GM04503 (cell line): ENCODE data around the gene WWOX.

ENCODE experiments used
- DNase-seq: peaks from one replicate; pipeline ENCODE4 v3.0.0-alpha.2; 2012; ENCODE audit warnings: low read depth

The WWOX gene

GRCh38 chr16:79069121-79069520, 969.7 kb downstream of the WWOX start:
- no peak for DNase-seq

GRCh38 chr16:79069633-79070032, 970.2 kb downstream of the WWOX start:
- DNase-seq: no peak

- no peak for DNase-seq
Measured at GRCh38 chr16:79071424-79071823, 972.0 kb downstream of the WWOX start.

- no peak for DNase-seq
Measured at GRCh38 chr16:79072517-79072916, 973.1 kb downstream of the WWOX start.

GRCh38 chr16:79073566-79073965, 974.1 kb downstream of the WWOX start:
- no peak for DNase-seq

DNA sequence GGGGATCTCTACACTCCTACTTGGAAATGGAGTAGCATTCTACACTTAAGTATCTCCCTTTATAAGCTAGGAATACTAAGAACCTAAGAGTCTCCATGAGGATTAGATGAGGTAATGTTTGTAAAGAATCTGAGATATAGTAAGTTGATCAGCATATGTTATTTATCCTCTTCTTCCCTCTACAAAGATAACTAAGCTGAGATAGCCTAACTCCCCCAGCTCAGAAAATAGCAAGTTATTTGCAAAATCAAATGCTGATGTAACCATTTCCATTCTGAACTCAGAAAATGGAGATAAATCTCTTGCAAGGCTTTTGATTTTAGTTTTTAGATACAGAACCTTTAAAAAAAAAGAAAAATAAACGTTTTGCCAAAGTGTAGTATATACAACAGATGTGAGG, 975.1 kb downstream of the WWOX start:
- no peak for DNase-seq

DNA sequence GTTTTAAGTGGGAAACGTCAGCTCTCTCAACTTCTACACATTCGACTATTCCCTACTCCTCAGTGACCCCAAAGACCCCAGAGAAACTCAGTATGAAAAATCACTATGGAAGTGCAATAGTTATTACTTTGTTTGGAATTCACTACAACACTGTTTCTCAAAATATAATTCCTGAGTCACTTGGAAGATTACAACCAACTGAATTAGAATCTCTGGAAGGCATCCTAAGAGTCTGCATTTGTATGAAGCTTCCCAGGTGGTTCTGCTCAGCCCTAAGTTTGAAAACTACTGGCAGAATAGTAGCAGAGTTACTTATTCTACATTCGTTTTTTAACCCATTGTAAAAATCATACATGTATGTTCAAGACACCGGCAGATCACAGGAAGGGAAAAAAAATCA, 975.5 kb downstream of the WWOX start:
- no peak for DNase-seq

DNA sequence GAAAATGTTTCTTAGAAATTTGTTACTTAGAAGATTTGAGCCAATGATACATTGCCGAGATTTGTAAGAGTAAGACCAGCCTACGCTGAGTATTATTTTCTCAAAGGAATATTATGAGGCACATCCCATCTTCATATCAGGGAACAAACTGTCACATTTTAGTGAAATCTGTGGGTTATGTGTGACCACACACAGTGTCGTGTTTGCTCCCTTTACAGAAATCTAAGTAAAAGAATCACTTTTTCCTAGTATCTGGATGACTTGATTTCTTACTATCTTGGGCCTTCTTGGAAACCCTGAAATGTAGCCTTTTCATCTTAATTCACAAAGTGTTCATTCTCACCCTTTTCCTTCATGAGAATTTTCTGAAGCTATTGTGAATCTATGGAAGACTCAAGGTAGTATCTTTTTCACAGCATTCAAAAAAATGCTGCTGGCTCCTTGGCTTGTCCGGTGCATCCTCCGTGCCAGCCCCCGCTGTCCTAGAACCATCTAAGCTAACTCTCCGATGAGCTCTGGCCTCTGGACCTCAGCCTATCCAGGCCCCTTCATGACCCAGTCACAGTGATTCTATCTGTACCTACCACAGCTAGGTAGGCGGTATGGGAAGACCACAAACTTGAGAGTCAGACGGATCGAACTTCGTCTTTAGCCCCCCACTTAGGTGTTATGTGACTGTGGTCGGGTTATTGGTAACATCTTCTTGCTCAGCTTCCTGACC, 976.8 kb downstream of the WWOX start:
- no peak for DNase-seq

DNA sequence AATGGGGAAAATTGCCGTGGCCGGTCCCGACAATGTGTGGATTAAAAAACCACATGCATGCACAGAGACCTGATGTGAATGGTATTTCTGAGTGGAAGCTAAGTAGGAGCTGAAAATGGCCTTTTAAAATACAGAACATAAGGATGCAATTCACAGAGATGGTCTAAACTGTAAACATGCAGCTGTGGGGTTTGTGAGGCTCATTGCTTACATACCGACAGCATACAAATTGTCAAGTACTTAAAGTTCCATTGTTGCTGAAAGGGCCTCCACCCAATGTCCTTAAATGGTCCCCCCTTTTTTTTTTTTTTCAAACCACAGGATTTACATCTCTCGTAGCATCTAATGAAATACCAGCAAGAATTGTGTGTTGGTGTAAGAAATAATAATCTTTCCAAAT, 977.9 kb downstream of the WWOX start:
- DNase-seq: no peak

GRCh38 chr16:79079656-79080420, 980.4 kb downstream of the WWOX start:
- DNase-seq: no peak

DNA sequence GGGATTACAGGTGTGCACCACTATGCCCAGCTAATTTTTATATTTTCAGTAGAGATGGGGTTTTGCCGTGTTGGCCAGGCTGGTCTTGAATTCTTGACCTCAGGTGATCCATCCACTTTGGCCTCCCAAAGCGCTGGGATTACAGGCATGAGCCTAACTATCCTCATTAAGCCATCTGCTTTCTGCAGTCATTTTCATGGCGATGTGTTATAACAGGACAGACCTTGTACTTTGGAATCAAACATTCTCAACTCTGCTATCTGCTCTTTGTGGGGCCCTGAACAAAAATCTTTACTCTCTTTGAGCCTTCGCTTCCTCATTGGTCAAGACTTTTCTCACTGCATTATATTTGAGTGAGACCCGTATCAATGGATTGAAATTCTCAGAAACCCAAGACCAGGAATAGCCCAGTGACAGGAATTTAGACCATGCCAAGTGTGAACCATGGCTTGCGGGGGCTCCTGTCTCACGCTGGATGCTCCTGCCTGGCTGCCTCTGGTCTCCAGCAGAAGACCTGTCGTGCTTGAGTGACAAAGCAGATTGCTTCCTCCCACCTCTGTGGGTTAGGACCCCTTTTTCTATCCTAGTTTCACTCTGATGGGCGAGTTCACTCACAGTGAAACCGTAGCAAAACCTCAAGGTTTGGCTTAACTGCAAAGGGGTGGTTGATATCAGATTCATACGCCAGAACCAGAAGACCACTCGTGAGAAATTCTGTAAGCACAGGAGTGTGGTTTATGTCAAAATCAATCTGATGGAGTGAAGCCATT, 982.0 kb downstream of the WWOX start:
- DNase-seq: no peak

DNA sequence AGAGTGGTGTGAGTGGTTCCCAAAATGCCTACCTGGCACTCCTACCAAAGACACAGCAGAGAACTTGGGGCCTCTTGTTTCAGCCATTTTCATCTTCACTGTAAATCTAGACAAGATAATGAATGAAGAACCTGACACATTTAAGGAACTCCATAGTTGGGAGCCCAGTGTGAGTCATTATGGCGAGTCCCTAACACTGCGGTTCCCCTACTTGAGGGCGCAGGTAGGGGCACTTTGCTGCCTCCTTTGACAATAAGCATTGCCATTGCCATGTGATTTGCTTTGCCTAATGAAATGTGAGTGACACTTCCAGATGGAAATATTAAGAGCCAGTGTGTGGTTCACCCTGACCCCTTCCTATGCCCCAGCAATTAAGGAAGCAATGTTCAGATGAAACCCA, 983.5 kb downstream of the WWOX start:
- DNase-seq: no peak

DNA sequence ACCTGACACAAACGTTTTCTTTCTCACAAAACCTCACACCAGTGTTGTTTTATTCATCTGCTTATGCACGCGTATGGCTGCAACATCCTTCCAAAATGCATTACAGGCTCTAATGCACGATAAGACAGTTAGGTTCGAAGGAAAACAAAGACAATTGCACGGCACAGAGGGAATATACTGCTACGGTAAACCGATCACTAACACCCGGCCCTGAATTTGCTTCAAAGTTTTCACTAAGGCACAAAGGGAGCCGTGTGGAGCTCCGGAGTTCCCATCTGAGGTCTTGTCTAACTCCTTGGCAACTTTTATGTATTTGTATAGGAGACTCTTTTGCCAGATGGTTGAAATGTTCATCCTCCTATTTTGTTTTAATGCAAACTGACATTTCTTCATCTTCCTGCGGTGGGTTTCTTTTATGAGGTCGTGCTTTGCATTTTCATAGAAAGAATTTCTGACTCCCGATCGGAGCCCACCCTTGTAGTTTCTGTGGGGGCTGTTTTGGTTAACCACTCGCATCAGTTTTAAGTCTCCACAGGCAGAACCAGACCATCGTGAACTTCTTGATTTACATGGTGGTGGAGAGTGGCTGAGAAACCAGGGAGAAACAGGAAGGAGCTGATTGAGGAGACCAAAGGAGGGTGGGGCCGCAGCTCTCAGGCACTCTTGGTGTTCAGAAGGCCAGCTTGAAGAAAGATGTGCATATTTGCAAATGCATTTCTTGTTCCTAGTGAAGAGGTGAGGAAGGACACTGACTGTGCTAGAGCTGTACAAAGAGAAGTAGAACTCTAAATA, 984.2 kb downstream of the WWOX start:
- no peak for DNase-seq

- no peak for DNase-seq
Measured at GRCh38 chr16:79088971-79089370, 989.5 kb downstream of the WWOX start.

DNA sequence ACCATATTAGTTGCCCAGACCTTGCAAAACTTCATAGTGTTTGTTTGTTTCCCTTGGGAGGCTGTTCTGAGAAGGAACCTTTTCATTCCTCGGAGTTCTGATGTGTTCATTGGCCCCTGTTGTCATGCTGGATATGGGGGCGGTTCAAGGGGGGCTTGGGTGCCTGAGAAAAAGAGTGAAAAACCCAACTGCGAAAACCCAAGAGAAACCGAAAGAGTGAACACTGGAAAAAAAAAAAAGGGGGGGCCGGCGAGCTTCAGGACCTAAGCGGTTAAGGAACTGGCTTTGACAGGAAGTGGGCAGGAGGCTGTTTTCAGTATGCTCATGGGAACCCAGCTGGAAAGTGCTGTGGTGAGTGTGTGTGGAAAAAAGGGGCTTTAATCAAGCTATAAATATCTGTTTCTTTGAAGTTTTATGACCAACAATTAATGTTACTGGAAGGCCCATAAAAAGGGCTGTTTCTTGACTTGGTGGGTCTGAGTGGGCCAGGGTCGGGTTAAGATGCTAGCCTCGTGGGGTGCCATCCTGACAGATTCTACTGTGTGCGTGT, 990.4 kb downstream of the WWOX start:
- DNase-seq: no peak

DNA sequence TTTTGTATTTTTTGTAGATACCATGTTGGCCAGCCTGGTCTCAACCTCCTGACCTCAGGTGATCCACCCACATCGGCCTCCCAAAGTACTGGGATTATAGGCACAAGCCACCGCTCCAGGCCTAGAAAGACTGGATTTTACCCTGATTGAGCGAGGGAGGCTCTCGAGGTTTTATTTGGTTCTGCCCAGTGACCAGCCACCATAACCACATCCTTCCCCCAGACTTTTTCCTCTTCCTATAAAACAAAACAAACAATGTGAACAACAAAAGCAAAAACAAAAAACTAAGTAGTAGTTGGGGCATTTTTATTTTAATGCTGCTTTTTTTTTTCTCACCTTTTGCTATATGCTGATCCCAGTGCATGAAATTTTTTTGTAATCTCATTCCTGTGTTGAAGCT, 991.5 kb downstream of the WWOX start:
- no peak for DNase-seq

DNA sequence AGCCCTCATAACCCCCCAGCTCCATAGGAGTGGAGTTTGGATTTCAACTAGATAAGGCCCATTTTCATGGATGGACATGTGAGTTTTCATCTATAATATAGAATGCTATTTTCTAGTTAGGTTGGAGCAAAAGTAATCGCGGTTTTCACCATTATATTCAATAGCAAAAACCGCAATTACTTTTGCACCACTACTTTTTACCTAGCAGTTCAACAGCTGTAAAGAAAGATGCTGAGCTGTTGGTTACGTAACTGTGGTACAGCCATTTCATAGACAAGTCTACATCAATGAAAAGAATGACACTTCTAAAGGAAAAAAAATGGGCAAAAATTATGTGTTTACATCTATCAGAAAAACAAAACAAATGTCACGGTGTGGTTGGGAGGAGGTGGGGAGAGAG, 993.4 kb downstream of the WWOX start:
- no peak for DNase-seq

DNA sequence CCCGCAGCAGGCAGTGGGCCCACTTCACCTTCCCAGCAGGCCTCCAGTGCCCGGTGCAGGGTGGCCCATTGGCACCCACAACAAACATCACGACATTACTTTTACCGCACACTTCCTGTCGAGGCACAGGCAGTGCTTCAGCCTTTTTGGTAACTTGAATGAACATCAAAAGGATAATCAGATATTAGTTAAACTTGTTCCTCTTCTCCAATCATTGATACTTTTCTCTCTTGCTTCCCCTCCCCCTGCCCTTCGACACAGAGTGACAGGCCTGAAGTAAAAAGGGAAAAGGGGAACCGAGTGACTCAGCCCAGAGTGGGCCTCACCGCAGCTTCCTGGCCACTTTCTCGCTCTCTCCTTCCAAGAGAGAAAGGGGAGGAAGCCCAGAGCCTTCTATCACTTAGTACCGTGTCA, 994.1 kb downstream of the WWOX start:
- DNase-seq: no peak

- DNase-seq: no peak
Measured at GRCh38 chr16:79096246-79096645, 996.8 kb downstream of the WWOX start.

DNA sequence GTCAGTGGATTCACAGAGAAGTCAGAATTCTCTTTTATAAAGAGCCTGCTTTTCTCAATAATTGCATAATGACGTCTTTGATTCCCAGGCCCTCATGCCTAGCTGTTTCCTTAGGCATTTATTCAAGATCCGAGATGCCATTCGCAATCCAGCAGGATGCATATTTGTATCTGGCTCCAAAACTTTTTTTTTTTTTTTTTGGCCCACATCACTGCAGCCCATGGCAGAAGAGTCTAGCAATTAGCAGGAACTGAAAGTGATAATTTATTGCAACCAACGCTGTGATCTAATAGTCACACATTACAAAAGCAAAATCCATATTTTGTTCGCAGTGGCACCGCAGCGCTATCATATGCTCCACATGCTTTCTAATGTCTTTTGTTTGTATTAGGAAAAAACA, 997.7 kb downstream of the WWOX start:
- no peak for DNase-seq

GRCh38 chr16:79097771-79098170, 998.3 kb downstream of the WWOX start:
- DNase-seq: no peak

- no peak for DNase-seq
Measured at GRCh38 chr16:79098907-79099306, 999.5 kb downstream of the WWOX start.
